Testis (tissue), 3 donors: ENCODE results near the gene PRLR. TPM values are rescaled to one million over a fixed set of nuclear protein-coding genes. Genes with fewer than 3 reads are reported as not detected.

Experiments used
- DNase-seq: peaks from one replicate; pipeline ENCODE4 v3.0.0-alpha.2; 2019
- H3K27ac ChIP-seq, 2 donors: fragments of 200-600 bp; sonication (generic); one replicate each; pipeline ENCODE4 v1.5.1; 2019
- H3K27me3 ChIP-seq: fragments of 200-600 bp; sonication (generic); one replicate; pipeline ENCODE4 v1.5.1; 2019
- H3K36me3 ChIP-seq: fragments of 200-600 bp; sonication (generic); one replicate; pipeline ENCODE4 v1.5.1; 2017; ENCODE audit warnings: low read depth; ENCODE audit errors: missing control alignments
- H3K4me1 ChIP-seq: fragments of 200-600 bp; sonication (generic); one replicate; pipeline ENCODE4 v1.5.1; 2019
- H3K4me3 ChIP-seq, 2 donors: fragments of 200-600 bp; sonication (generic); one replicate each; pipeline ENCODE4 v1.5.1; 2017 to 2019
- H3K9me3 ChIP-seq: fragments of 200-600 bp; sonication (generic); one replicate; pipeline ENCODE4 v1.5.1; 2017
- CTCF ChIP-seq, 3 experiments: fragments of 450-650 bp in 2 of 3; fragments of 200-600 bp in 1 of 3; sonication (generic) in 1 of 3; IDR thresholded peaks; one replicate each; pipeline ENCODE4 v1.5.1; 2016 to 2019; ENCODE audit warnings: antibody characterized with exemption in 3 of 3, mild to moderate bottlenecking in 2 of 3, moderate library complexity in 1 of 3
- POLR2A ChIP-seq: fragments of 450-650 bp; IDR thresholded peaks from one replicate; pipeline ENCODE4 v1.6.1; 2017; ENCODE audit warnings: antibody characterized with exemption, mild to moderate bottlenecking, moderate library complexity
- WGBS, 2 donors: methylation state at CpG; one replicate each; pipeline ENCODE4 v1.1.5; 2018; 5-methylcytosine and 5-hydroxymethylcytosine counted together
- intact Hi-C: fragments of 100-400 bp; cut with DNase I; formaldehyde crosslinking; loops from one replicate; pipeline ENCODE4 v1.15.1; 2023; ENCODE audit warnings: low total_unique reads
- polyA plus RNA-seq: library from polyadenylated mRNA; stranded (reverse); fragments of 350-450 nt; fragmentation: Illumina TruSeq; extraction: RNeasy Lipid Tissue Mini Kit (QIAGEN cat#74804); gene quantifications from one replicate; pipeline ENCODE4 v1.2.3, GENCODE V29; 2014; ENCODE audit warnings: low read depth, low replicate concordance; ENCODE audit not compliant: insufficient read depth
- total RNA-seq, 2 donors: library from RNA; depleted of rRNA; stranded (reverse); fragments of >200 nt; gene quantifications; one replicate each; pipeline ENCODE4 v1.2.3, GENCODE V29; 2016

Gene PRLR
- total and polyA plus RNA-seq, 3 donors from 2014 or later, result 1.6 to 6.3 (median 2.2) TPM

GRCh38 chr5:35244171-35244570, 13.9 kb upstream of the PRLR start:
- WGBS, 2 donors, result 82 to 100% methylated on average over 1 of the region's 1 CpG

DNA sequence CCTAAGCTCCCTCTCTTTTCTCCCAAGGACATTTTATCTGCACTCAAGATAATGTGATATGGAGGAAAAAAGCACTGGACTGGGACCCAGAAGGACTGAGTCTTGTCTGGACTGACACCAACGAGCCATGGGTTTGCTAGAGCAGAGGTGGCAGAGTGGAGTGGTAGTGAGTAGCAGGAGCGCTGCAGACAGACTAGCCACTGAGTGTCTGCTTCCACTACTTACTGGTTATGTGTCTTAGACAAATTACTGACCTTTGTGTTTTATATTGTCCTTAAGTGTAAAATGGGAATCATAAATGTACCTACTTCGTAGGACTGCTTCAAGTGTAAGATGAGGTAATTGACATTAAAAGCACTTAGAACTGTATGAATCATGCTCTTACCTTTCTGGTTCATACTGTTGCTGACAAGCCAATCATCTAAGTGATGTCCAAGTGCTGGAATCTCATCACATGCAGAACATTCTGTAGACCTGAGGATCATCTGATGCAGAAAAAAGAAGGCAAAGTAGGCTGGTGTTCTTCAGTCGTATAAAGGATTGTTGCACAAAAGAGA, 12.5 kb upstream of the PRLR start:
- WGBS, 2 donors, result 75 to 86% methylated on average over 4 of the region's 4 CpGs
- Histone ChIP-seq H3K4me1 (peaks cover 11% of the 10 kb centered on the region), H3K9me3 (no peaks in the 10 kb centered on the region), H3K27ac (no peak overlapping the region), H3K27me3 (no peaks in the 10 kb centered on the region), H3K36me3 (no peaks in the 10 kb centered on the region), H3K4me3 (no peak overlapping the region)
- TF ChIP-seq CTCF (IDR thresholded peaks at IDR 0.05) (no peak), POLR2A (no peak)
- DNase-seq, result no peak
- intact Hi-C loops, result no loop called here

More at GRCh38 chr5:35244171-35244570, 13.9 kb upstream of the PRLR start:
- H3K27ac ChIP-seq, result no peak overlapping the region
- peaks cover 11% of the 10 kb centered on the region for H3K4me1 ChIP-seq
- no peak overlapping the region for H3K4me3 ChIP-seq
- intact Hi-C loops, result no loop called here
- no peaks in the 10 kb centered on the region for H3K9me3 ChIP-seq
- no peak for DNase-seq
- TF ChIP-seq POLR2A, result no peak
- no peak for TF ChIP-seq CTCF (IDR thresholded peaks at IDR 0.05)
- H3K36me3 ChIP-seq, result no peaks in the 10 kb centered on the region
- no peaks in the 10 kb centered on the region for H3K27me3 ChIP-seq

DNA sequence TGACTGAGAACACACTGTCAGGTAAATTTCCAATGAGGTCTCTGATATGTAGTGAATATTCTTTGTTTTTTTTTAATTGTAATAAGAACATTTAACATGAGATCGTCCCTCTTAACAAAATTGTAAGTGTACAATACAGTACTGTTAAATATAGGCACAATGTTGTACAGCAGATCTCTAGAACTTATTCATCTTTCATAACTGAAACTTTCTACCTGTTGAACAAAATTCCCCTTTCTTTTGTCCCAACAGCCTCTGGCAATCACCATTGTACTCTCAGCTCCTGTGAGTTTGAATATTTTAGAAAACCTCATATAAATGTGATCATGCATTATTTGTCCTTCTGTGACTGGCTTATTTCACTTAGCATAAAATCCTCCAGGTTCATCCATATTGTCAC, 10.6 kb upstream of the PRLR start:
- H3K36me3 ChIP-seq, result no peaks in the 10 kb centered on the region
- no peaks in the 10 kb centered on the region for H3K27me3 ChIP-seq
- no peak overlapping the region for H3K4me3 ChIP-seq
- TF ChIP-seq CTCF (IDR thresholded peaks at IDR 0.05) (no peak), POLR2A (no peak)
- DNase-seq, result no peak
- no peak overlapping the region for H3K27ac ChIP-seq
- no peaks in the 10 kb centered on the region for H3K9me3 ChIP-seq
- 78 to 98% methylated on average over 1 of the region's 1 CpG for whole genome bisulfite sequencing, 2 donors
- no peaks in the 10 kb centered on the region for H3K4me1 ChIP-seq
- intact Hi-C loops, result no loop called here

DNA sequence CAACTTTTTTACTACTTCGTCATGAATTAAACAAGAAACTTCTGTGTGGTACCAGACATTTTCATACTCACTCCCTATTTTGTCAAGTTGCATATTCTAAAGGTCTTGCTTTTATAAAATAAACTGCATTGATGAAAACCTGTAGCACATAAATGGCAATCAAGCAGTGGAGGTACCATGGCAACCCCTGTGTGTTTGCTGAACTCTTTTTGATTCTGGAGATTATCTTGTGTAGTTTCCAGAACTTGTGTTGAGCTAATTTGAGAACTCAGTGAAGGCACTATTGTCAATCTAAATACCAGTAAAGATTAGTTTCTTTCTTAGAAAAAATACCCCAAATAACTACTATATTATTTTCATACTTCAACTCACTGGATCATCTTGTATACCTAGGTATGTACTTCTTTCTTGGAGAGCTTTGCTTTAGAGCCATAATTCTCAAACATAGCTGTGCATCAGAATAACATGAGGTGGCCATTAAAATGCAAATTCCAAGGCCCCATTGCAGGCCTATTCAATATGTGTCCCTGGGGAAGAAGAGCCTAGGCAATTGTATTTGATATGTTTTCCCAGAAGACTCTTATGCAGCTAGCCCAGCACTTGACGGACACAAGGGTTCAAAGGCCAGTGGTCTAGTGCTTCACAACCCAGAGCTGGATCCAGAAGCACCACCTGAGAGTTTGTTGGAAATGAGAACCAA, 9.8 kb upstream of the PRLR start:
- WGBS, 2 donors, result 87 to 89% methylated on average over 2 of the region's 2 CpGs
- H3K27me3 ChIP-seq, result no peaks in the 10 kb centered on the region
- no peak for DNase-seq
- no peak overlapping the region for H3K4me3 ChIP-seq
- TF ChIP-seq POLR2A (no peak), CTCF (IDR thresholded peaks at IDR 0.05) (no peak)
- intact Hi-C loops, result no loop called here
- no peaks in the 10 kb centered on the region for H3K36me3 ChIP-seq
- no peaks in the 10 kb centered on the region for H3K9me3 ChIP-seq
- H3K27ac ChIP-seq, result no peak overlapping the region
- no peaks in the 10 kb centered on the region for H3K4me1 ChIP-seq

DNA sequence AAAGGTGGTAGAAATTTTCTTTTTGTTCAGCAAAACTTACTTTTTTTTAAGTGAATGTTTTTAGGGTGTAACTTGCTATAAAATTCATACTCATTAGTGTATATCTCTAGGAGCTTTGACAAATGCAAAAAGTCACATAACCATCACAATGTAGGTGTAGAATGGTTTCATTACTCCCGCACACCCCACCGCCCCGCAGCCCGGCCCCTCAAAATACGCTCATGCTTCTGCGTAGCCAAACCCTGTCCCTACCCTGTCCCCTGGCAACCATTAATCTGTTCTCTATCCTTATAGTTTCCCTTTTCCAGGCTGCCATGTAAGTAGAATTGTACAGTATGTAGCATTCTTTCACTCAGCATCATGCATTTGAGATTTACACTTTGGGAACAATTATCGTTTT, 9.2 kb upstream of the PRLR start:
- no peak for DNase-seq
- H3K9me3 ChIP-seq, result no peaks in the 10 kb centered on the region
- TF ChIP-seq CTCF (IDR thresholded peaks at IDR 0.05) (no peak), POLR2A (no peak)
- H3K4me1 ChIP-seq, result no peaks in the 10 kb centered on the region
- H3K27me3 ChIP-seq, result no peaks in the 10 kb centered on the region
- 92 to 93% methylated on average over 7 of the region's 7 CpGs for WGBS, 2 donors
- H3K27ac ChIP-seq, result no peak overlapping the region
- intact Hi-C loops, result no loop called here
- no peak overlapping the region for H3K4me3 ChIP-seq
- no peaks in the 10 kb centered on the region for H3K36me3 ChIP-seq
